Heart right ventricle (tissue), 16 donors: ENCODE data around the gene C1QB. TPM values are rescaled to one million over a fixed set of nuclear protein-coding genes. Genes with fewer than 3 reads are reported as not detected.

ENCODE experiments used
- ATAC-seq, 8 donors: fragments of 200-7000 bp; cut with Tn5 transposase; one replicate each; pipeline ENCODE4 v1.9.1; 2020; ENCODE audit warnings: mild to moderate bottlenecking in 8 of 8, moderate library complexity in 8 of 8, moderate number of reproducible peaks in 1 of 8
- DNase-seq, 2 donors: peaks; one replicate each; pipeline ENCODE4 v3.0.0-alpha.2; 2020
- H3K27ac ChIP-seq, 10 donors: fragments of 200-600 bp; sonication (generic) in 2 of 10; one replicate each; pipeline versions ENCODE4 v1.5.0 to v1.8.0; 2020 to 2022; ENCODE audit warnings: mild to moderate bottlenecking in 3 of 10
- H3K27me3 ChIP-seq, 7 donors: fragments of 200-600 bp; one replicate each; pipeline ENCODE4 v1.8.0; 2021 to 2022; ENCODE audit warnings: mild to moderate bottlenecking in 2 of 7
- H3K36me3 ChIP-seq, 9 donors: fragments of 200-600 bp; sonication (generic) in 1 of 9; one replicate each; pipeline versions ENCODE4 v1.5.0 to v1.8.0; 2020 to 2022; ENCODE audit warnings: mild to moderate bottlenecking in 2 of 9
- H3K4me1 ChIP-seq, 9 donors: fragments of 200-600 bp; sonication (generic) in 1 of 9; one replicate each; pipeline versions ENCODE4 v1.5.0 to v1.8.0; 2020 to 2022; ENCODE audit warnings: mild to moderate bottlenecking in 4 of 9
- H3K4me3 ChIP-seq, 10 donors: fragments of 200-600 bp; sonication (generic) in 2 of 10; one replicate each; pipeline versions ENCODE4 v1.5.0 to v1.8.0; 2020 to 2022; ENCODE audit warnings: mild to moderate bottlenecking in 7 of 10, moderate library complexity in 2 of 10
- H3K9me3 ChIP-seq, 11 donors: fragments of 200-600 bp in 10 of 11; sonication (generic) in 2 of 11; one replicate each; pipeline versions ENCODE4 v1.5.0 to v1.8.0; 2013 to 2022; ENCODE audit warnings: mild to moderate bottlenecking in 2 of 11, control low read depth in 1 of 11, moderate library complexity in 1 of 11
- CTCF ChIP-seq, 9 donors: fragments of 200-600 bp; sonication (generic) in 2 of 9; IDR thresholded peaks; one replicate each; pipeline versions ENCODE4 v1.5.0 to v1.8.0; 2021 to 2022; ENCODE audit warnings: antibody characterized with exemption in 9 of 9, mild to moderate bottlenecking in 5 of 9, moderate library complexity in 1 of 9
- WGBS, 2 donors: extraction: QIAGEN DNeasy Blood & Tissue Kit; methylation state at CpG; one replicate each; pipeline ENCODE4 v1.1.7; 2013; ENCODE audit warnings: inconsistent platforms in 1 of 2; 5-methylcytosine and 5-hydroxymethylcytosine counted together
- intact Hi-C, 10 donors: fragments of 100-400 bp; cut with DNase I; formaldehyde crosslinking; loops; one replicate each; pipeline versions ENCODE4 v1.11.1 to v1.14.2; 2022
- polyA plus RNA-seq, 2 donors: library from polyadenylated mRNA; stranded (reverse); fragments of 200-250 nt; gene quantifications; one replicate each; pipeline ENCODE4 v1.2.3, GENCODE V29; 2013
- total RNA-seq, 10 donors: library from RNA; stranded (reverse); fragmentation: NEBNext Ultra II Directional in 3 of 10; extraction: Animal tissue kit (Norgen Biotek cat#: 25700) in 3 of 10; gene quantifications; one replicate each; pipeline versions ENCODE4 v1.2.1 to v1.2.4, GENCODE V29; 2021 to 2023
- donor health status: Arrhythmogenic right ventricular cardiomyopathy.
- donor health status: ischemic (EF 13 %, LVEDD 7.1; RV severe dilation, severe dysfunction).
- donor health status: healthy with polysubstance abuse.
- donor health status: DM: no; HTN: yes; CAD: no.
- donor health status: DM: no; HTN: no; CAD: no.
- donor health status: ischemic (EF 25% LVEDD 6.9; RV normal size, moderate dysfunction).
- donor health status: ischemic (EF 25% LVEDD 5.7; RV mildly dilated, moderate dysfunction).
- donor health status: healthy.
- donor health status: DM: yes; HTN: yes; CAD: no.
- donor health status: Ischemic cardiomyopathy.
- donor health status: ischemic (EF 35%, LVEDD 5.7; RV mildly dilated, moderate dysfunction).
- donor health status: nonischemic (EF 11% LVEDD 7.7; RV severe dilation, severe dysfunction).
- donor health status: DM: yes; HTN: yes; CAD: no.
- donor health status: PGD.
- donor health status: ischemic (EF 29% LVEDD 5.4; RV normal size, mild dysfunction).
- donor health status: nonischemic (EF 23%, LVEDD 6.1; RV moderate dilation, normal function).

Gene C1QB
- total and polyA plus RNA-seq, 12 donors = 10.0 to 367 (median 28.5) TPM

DNA sequence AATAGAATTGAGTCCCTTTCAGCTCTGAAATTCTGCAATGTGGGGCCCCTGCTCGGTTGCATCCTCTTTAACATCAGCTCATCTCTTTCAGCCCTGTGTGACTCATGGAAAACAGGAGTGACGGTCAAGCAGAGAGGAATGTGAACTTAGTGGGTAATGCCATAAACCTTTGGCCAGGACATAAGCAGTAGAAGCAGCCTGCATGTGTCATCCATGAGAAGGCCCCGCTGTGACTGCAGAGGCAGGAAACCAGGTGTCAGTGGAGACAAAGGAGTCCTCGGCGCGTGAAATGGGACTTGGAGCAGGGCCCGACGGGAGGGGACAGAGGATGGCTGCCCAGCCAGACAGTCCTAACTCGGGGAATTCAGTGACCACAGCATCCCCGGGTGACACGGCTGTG lies 36.5 kb downstream of the C1QB start:
- TF ChIP-seq CTCF (IDR thresholded peaks at IDR 0.05) = no peak
- no peak overlapping the region for H3K4me3 ChIP-seq
- no peak for ATAC-seq
- intact Hi-C loops = no loop called here
- no peaks in the 10 kb centered on the region for H3K36me3 ChIP-seq
- no peaks in the 10 kb centered on the region for H3K9me3 ChIP-seq
- 53 to 56% methylated on average over 11 of the region's 11 CpGs for WGBS, 2 donors
- DNase-seq = no peak
- H3K27me3 ChIP-seq = peaks cover 0 to 44% (median 22%) of the 10 kb centered on the region in 7 donors
- H3K4me1 ChIP-seq = no peaks in the 10 kb centered on the region
- H3K27ac ChIP-seq = no peak overlapping the region

DNA sequence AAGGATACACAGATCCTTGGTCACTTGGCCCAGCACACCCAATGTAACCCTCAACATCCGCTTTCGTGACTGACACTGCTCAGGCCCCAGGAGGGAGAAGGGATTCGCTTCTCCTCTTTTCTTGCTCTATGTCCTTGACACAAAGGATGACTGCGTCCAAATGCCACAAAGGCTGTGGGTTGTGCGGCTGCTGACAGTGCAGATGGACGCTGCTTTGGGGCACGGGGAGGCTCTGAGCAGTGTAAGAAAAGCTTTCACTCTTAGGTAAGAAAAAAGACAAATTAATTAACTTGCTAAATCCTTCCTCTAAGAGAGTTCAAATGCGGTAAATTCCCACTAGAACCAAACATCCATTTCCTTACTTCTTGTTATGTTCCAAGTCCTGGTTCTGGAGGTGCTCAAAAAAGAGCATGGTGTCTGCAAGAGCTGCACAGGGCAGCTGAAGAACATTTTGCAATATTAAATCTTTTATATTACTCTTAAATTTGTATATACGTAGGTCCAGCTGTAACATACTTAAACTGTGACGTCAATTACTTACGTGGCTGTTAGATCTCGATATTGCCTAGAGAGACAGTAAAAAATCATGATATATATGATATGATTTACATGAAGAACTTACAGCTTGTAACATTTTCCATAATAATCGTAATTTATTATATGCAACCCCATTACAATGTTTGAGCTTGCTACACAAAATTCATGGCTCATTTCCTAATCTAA lies 38.2 kb downstream of the C1QB start:
- no peak for TF ChIP-seq CTCF (IDR thresholded peaks at IDR 0.05)
- Histone ChIP-seq H3K36me3 (no peaks in the 10 kb centered on the region), H3K4me3 (no peak overlapping the region), H3K27me3 (peaks cover 0 to 31% (median 19%) of the 10 kb centered on the region in 7 donors), H3K9me3 (no peaks in the 10 kb centered on the region), H3K4me1 (no peaks in the 10 kb centered on the region), H3K27ac (no peak overlapping the region)
- ATAC-seq = no peak
- intact Hi-C loops = no loop called here
- 73 to 79% methylated on average over 13 of the region's 13 CpGs for WGBS, 2 donors
- DNase-seq = no peak

DNA sequence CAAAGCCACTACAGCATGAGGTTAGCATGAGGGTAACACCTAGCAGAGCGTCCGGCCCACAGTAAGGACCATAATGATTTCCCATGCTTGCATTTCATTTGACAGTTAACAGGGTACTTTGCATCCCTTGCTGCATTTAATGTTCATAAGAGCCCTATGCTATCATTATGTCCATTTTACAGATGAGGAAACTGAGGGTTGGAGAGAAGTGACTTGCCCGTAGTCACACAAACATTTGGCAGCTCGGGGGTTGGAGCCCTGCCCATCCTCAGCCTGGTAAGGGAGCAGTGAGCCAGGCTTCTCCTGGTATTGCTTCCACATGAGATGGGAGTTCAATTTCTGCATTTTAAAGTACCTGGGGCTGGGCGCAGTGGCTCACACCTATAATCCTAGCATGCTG lies 41.1 kb downstream of the C1QB start:
- TF ChIP-seq CTCF (IDR thresholded peaks at IDR 0.05) = no peak
- ATAC-seq (no peak), DNase-seq (no peak)
- intact Hi-C loops = no loop called here
- Histone ChIP-seq H3K27ac (no peak overlapping the region), H3K27me3 (peaks cover 0 to 8% (median 0%) of the 10 kb centered on the region in 7 donors), H3K4me3 (no peak overlapping the region), H3K4me1 (no peaks in the 10 kb centered on the region), H3K36me3 (no peaks in the 10 kb centered on the region), H3K9me3 (no peaks in the 10 kb centered on the region)
- 90 to 91% methylated on average over 5 of the region's 5 CpGs for WGBS, 2 donors

DNA sequence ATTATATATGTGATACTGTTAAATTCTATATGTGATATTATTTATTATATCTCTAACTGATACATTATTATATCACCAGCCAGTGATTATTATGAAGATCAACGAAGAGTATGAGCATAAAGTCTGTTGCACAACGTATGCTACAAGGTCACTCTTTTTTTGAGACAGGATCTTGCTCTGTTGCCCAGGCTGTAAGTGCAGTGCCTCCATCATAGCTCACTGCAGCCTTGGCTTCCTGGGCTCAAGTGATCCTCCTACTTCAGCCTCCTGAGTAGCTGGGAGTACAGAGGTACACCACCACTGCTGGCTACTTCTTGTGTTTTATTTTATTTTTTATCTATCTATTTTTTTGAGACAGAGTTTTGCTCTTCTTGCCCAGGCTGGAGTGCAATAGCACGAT lies 43.6 kb downstream of the C1QB start:
- Histone ChIP-seq H3K36me3 (no peaks in the 10 kb centered on the region), H3K27ac (no peak overlapping the region), H3K27me3 (peaks cover 0 to 8% (median 0%) of the 10 kb centered on the region in 7 donors), H3K9me3 (no peaks in the 10 kb centered on the region), H3K4me1 (no peaks in the 10 kb centered on the region), H3K4me3 (no peak overlapping the region)
- ATAC-seq (no peak), DNase-seq (no peak)
- no peak for TF ChIP-seq CTCF (IDR thresholded peaks at IDR 0.05)
- 83 to 88% methylated on average over 3 of the region's 3 CpGs for WGBS, 2 donors
- intact Hi-C loops = no loop called here
